HG02571 (cell line): ENCODE results near the gene TUT1.
"Not testable (repeated sequence)": the region's sequence is repeated elsewhere in the genome, so short reads cannot be mapped to it uniquely, and the experiment has no call there.

Experiments used
- ATAC-seq: cut with Tn5 transposase; IDR thresholded peaks from one replicate; pipeline ENCODE4 v1.9.1; 2021; ENCODE audit warnings: mild to moderate bottlenecking, moderate library complexity; ENCODE audit not compliant: unreplicated experiment

TUT1 gene

GRCh38 chr11:62580959-62581715 is 10.2 kb downstream of the TUT1 start:
- no peak for ATAC-seq

- ATAC-seq, result no peak
Observed at GRCh38 chr11:62579252-62579651, 12.1 kb downstream of the TUT1 start.

GRCh38 chr11:62578541-62578940 is 12.8 kb downstream of the TUT1 start:
- ATAC-seq, result no peak

- no peak for ATAC-seq
Observed at GRCh38 chr11:62577046-62577714, 14.1 kb downstream of the TUT1 start.

GRCh38 chr11:62575837-62576236 is 15.5 kb downstream of the TUT1 start:
- no peak for ATAC-seq

- no peak for ATAC-seq
Observed at GRCh38 chr11:62575156-62575555, 16.2 kb downstream of the TUT1 start.

GRCh38 chr11:62574363-62575071 is 16.8 kb downstream of the TUT1 start:
- peak; percentile 21 for ATAC-seq

- peak; percentile 87 for ATAC-seq
Observed at GRCh38 chr11:62573592-62574362, 17.5 kb downstream of the TUT1 start, which contains the start of gene EEF1G. TSS of gene EEF1G (minus strand) at chr11:62573891. CDS start at chr11:62573842, 49 bp downstream.

- no peak for ATAC-seq
Observed at GRCh38 chr11:62573006-62573591, 18.2 kb downstream of the TUT1 start.

GRCh38 chr11:62572431-62572830 is 18.9 kb downstream of the TUT1 start:
- ATAC-seq, result no peak

GRCh38 chr11:62571493-62571892 is 19.8 kb downstream of the TUT1 start:
- not testable (repeated sequence) for ATAC-seq

- ATAC-seq, result not testable (repeated sequence)
Observed at GRCh38 chr11:62570903-62571302, 20.4 kb downstream of the TUT1 start.

GRCh38 chr11:62569611-62570010 is 21.7 kb downstream of the TUT1 start:
- no peak for ATAC-seq

GRCh38 chr11:62567018-62567633 is 24.2 kb downstream of the TUT1 start:
- ATAC-seq, result no peak

GRCh38 chr11:62566247-62566646 is 25.1 kb downstream of the TUT1 start:
- no peak for ATAC-seq

- no peak for ATAC-seq
Observed at GRCh38 chr11:62565100-62565802, 26.1 kb downstream of the TUT1 start.

GRCh38 chr11:62561677-62562230 is 29.6 kb downstream of the TUT1 start:
- not testable (repeated sequence) for ATAC-seq

- no peak for ATAC-seq
Observed at GRCh38 chr11:62560566-62561103, 30.7 kb downstream of the TUT1 start.

GRCh38 chr11:62559626-62560025 is 31.7 kb downstream of the TUT1 start:
- ATAC-seq, result not testable (repeated sequence)
